K562 (cell line): ENCODE measurements around the gene RTL10. TPM values are rescaled to one million over a fixed set of nuclear protein-coding genes. Genes with fewer than 3 reads are reported as not detected.
A peak's percentile ranks its signal among the peaks of the same experiment; 100 is the strongest.

Source experiments
- CBX8 ChIP-seq: fragments of 200-600 bp; sonication (generic); IDR thresholded peaks from 2 replicates; pipeline ENCODE4 v1.6.1; 2012; ENCODE audit warnings: borderline replicate concordance, mixed run types, low read depth, mild to moderate bottlenecking, moderate library complexity, mixed read lengths, low read length, control low read depth, inconsistent platforms; ENCODE audit not compliant: poor library complexity, severe bottlenecking; ENCODE audit errors: extremely low read depth
- ELK3 ChIP-seq: fragments of 450-650 bp; formaldehyde crosslinking; IDR thresholded peaks from 2 replicates; pipeline ENCODE4 v1.4.0; 2020; ENCODE audit warnings: mild to moderate bottlenecking
- GATAD2A ChIP-seq: fragments of 450-650 bp; IDR thresholded peaks from 2 replicates; pipeline ENCODE4 v1.6.1; 2017
- HBP1 ChIP-seq: fragments of 450-650 bp; formaldehyde crosslinking; IDR thresholded peaks from 2 replicates; pipeline ENCODE4 v1.4.0; 2022; ENCODE audit warnings: missing genetic modification characterization
- ILF3 ChIP-seq: fragments of 450-650 bp; IDR thresholded peaks from 2 replicates; pipeline ENCODE4 v1.6.1; 2018; ENCODE audit warnings: antibody characterized with exemption, mild to moderate bottlenecking, moderate library complexity, borderline replicate concordance
- L3MBTL2 ChIP-seq: fragments of 450-650 bp; IDR thresholded peaks from 2 replicates; pipeline ENCODE4 v1.6.1; 2016; ENCODE audit warnings: mild to moderate bottlenecking, moderate library complexity
- MYBL2 ChIP-seq, 2 experiments: fragments of 450-650 bp in 1 of 2; sonication (generic) in 1 of 2; formaldehyde crosslinking in 1 of 2; IDR thresholded peaks; 2 replicates each; pipeline versions ENCODE4 v1.6.1 to v1.8.1; 2017 to 2022; ENCODE audit warnings: borderline replicate concordance in 1 of 2, inconsistent platforms in 1 of 2, low read depth in 1 of 2, mild to moderate bottlenecking in 1 of 2, missing genetic modification reagents in 1 of 2, moderate library complexity in 1 of 2
- PML ChIP-seq: IDR thresholded peaks from 2 replicates; pipeline ENCODE4 v1.6.1; 2012; ENCODE audit warnings: low read length, inconsistent platforms
- PRMT5 ChIP-seq: sonication (generic); formaldehyde crosslinking; IDR thresholded peaks from 2 replicates; pipeline ENCODE4 v1.5.0; 2020; ENCODE audit warnings: missing genetic modification reagents
- PTTG1 ChIP-seq: fragments of 450-650 bp; IDR thresholded peaks from 2 replicates; pipeline ENCODE4 v1.6.1; 2016; ENCODE audit warnings: low read depth, mild to moderate bottlenecking, missing genetic modification characterization, missing compliant biosample characterization
- RBBP5 ChIP-seq: fragments of 200-600 bp; sonication (generic); IDR thresholded peaks from 2 replicates; pipeline ENCODE4 v1.6.1; 2012; ENCODE audit warnings: borderline replicate concordance, mild to moderate bottlenecking, low read length, control low read depth, inconsistent platforms; ENCODE audit not compliant: insufficient read depth, poor library complexity, severe bottlenecking
- SIX5 ChIP-seq, 2 experiments: IDR thresholded peaks; 2 replicates each; pipeline ENCODE4 v1.6.1; 2011; ENCODE audit warnings: low read length in 2 of 2, borderline replicate concordance in 1 of 2, low read depth in 1 of 2, mild to moderate bottlenecking in 1 of 2, moderate library complexity in 1 of 2; ENCODE audit not compliant: insufficient read depth in 1 of 2
- SNRNP70 ChIP-seq: fragments of 200-400 bp; formaldehyde crosslinking; optimal IDR thresholded peaks from 2 replicates; pipeline ENCODE3; 2017; ENCODE audit warnings: low read depth, low read length
- STAT5A ChIP-seq: IDR thresholded peaks from 2 replicates; pipeline ENCODE4 v1.6.1; 2012; ENCODE audit warnings: low read length, inconsistent platforms, borderline replicate concordance
- TCF7L2 ChIP-seq: fragments of 150-350 bp; IDR thresholded peaks from 2 replicates; pipeline ENCODE4 v1.6.1; 2016; ENCODE audit warnings: low read depth, mild to moderate bottlenecking, low read length, moderate library complexity
- THRAP3 ChIP-seq: fragments of 450-650 bp; IDR thresholded peaks from 2 replicates; pipeline ENCODE4 v1.6.1; 2016; ENCODE audit warnings: mild to moderate bottlenecking, inconsistent platforms, borderline replicate concordance
- XRCC4 ChIP-seq: IDR thresholded peaks from one replicate; pipeline ENCODE4 v1.6.1; 2011; ENCODE audit not compliant: insufficient read depth, insufficient read length; ENCODE audit errors: extremely low read depth
- ZNF121 ChIP-seq: sonication (generic); formaldehyde crosslinking; conservative IDR thresholded peaks from 2 replicates; pipeline ENCODE4 v1.8.0; 2022; ENCODE audit warnings: missing genetic modification reagents
- ZNF133 ChIP-seq: fragments of 250-450 bp; sonication (Bioruptor Pico); IDR thresholded peaks from 2 replicates; pipeline ENCODE4 v1.4.0; 2020; ENCODE audit warnings: mild to moderate bottlenecking
- ZNF184 ChIP-seq: sonication (generic); formaldehyde crosslinking; IDR thresholded peaks from 2 replicates; pipeline ENCODE4 v1.5.0; 2020; ENCODE audit warnings: missing genetic modification reagents
- ZNF282 ChIP-seq: sonication (generic); formaldehyde crosslinking; IDR thresholded peaks from 2 replicates; pipeline ENCODE4 v1.8.1; 2023; ENCODE audit warnings: missing genetic modification reagents
- ZNF609 ChIP-seq: sonication (generic); formaldehyde crosslinking; IDR thresholded peaks from 2 replicates; pipeline ENCODE4 v1.8.1; 2023; ENCODE audit warnings: missing genetic modification reagents, mild to moderate bottlenecking, borderline replicate concordance
- polyA plus RNA-seq, 8 experiments: library from polyadenylated mRNA; depleted of rRNA in 4 of 8; stranded (reverse) in 5 of 8; unstranded in 3 of 8; fragments of >200 nt; fragmentation: Nextera tagmentation in 2 of 8; fragmentation: Illumina TruSeq in 1 of 8; extraction: Ambion mirVana in 2 of 8; extraction: Trizol in 1 of 8; gene quantifications; 2 replicates each; pipeline versions ENCODE4 v1.2.1 to v1.2.3, GENCODE V29; 2011 to 2014; ENCODE audit warnings: inconsistent platforms in 1 of 8, missing spikeins in 1 of 8
- total RNA-seq, 7 experiments: library from RNA; depleted of rRNA in 6 of 7; stranded (reverse); fragments of >200 nt in 6 of 7; fragmentation: Illumina TruSeq in 2 of 7; extraction: Trizol in 2 of 7; gene quantifications; 2 replicates each; pipeline versions ENCODE4 v1.2.1 to v1.2.3, GENCODE V29; 2011 to 2021; ENCODE audit warnings: low replicate concordance in 1 of 7

The RTL10 gene
- total and polyA plus RNA-seq, 9 of the 15 experiments (the other 6 are each of a cell fraction or from before 2014, with no cell fraction given) = 19.8 to 75.5 (median 32.5) TPM

- TF ChIP-seq ELK3 (no peak), ZNF282 (CRISPR knock-in tag) (no peak), SNRNP70 (no peak), PML (no peak), STAT5A (no peak), RBBP5 (no peak), ZNF609 (no peak), PRMT5 (CRISPR knock-in tag) (no peak), XRCC4 (no peak), ZNF184 (no peak), HBP1 (CRISPR knock-in tag) (peak; percentile 44; the same call in 1 of the 2 replicates), ILF3 (no peak), THRAP3 (no peak), TCF7L2 (no peak), ZNF133 (no peak), GATAD2A (no peak), MYBL2 (IDR thresholded peaks at IDR 0.05; ENCODE audit: low read depth) (no peak), MYBL2 (CRISPR knock-in tag; IDR thresholded peaks at IDR 0.05; ENCODE audit: borderline replicate concordance) (no peak), L3MBTL2 (0 out of 2 replicates have a peak, but pooled peaks have one; percentile 13), SIX5 (IDR thresholded peaks at IDR 0.05; ENCODE audit: borderline replicate concordance in 1 of 2, insufficient read depth in 1 of 2, low read depth in 1 of 2, low read length in 2 of 2) (no peak), ZNF121 (CRISPR knock-in tag) (no peak), PTTG1 (no peak), CBX8 (no peak)
These were observed 35.3 kb upstream of the RTL10 start (continued) for GRCh38 chr22:19889951-19890350.
